BLaER1 treated with 17β-estradiol and CSF1 and Interleukin-3, amounts not matched to agents 10 nM and 100 nM (cell line): ENCODE data around the gene NEO1.
"Not testable (repeated sequence)": the region's sequence is repeated elsewhere in the genome, so short reads cannot be mapped to it uniquely, and the experiment has no call there.

Source experiments
- H3K27ac ChIP-seq, 11 experiments: shearing (Covaris generic); formaldehyde crosslinking; 2 replicates each; pipeline ENCODE4 v1.8.1; 2022
- H3K27me3 ChIP-seq, 11 experiments: shearing (Covaris generic); formaldehyde crosslinking; 2 replicates each; pipeline ENCODE4 v1.8.1; 2022
- H3K36me3 ChIP-seq, 11 experiments: shearing (Covaris generic); formaldehyde crosslinking; 2 replicates each; pipeline ENCODE4 v1.8.1; 2022
- H3K4me1 ChIP-seq, 10 experiments: shearing (Covaris generic); formaldehyde crosslinking; 2 replicates each; pipeline ENCODE4 v1.8.1; 2022
- H3K4me2 ChIP-seq, 11 experiments: shearing (Covaris generic); formaldehyde crosslinking; 2 replicates each; pipeline ENCODE4 v1.8.1; 2022
- H3K4me3 ChIP-seq, 10 experiments: shearing (Covaris generic); formaldehyde crosslinking; 2 replicates each; pipeline ENCODE4 v1.8.1; 2022
- H3K9ac ChIP-seq, 11 experiments: shearing (Covaris generic); formaldehyde crosslinking; 2 replicates each; pipeline ENCODE4 v1.8.1; 2022
- H3K9me3 ChIP-seq, 11 experiments: shearing (Covaris generic); formaldehyde crosslinking; replicated peaks in 1 of 11; 2 replicates each; pipeline ENCODE4 v1.8.1; 2022
- H4K20me1 ChIP-seq, 11 experiments: shearing (Covaris generic); formaldehyde crosslinking; 2 replicates each; pipeline ENCODE4 v1.8.1; 2022
- Cebpa-rat ChIP-seq, 11 experiments: shearing (Covaris generic); IDR thresholded peaks; 2 replicates each; pipeline ENCODE4 v1.8.1; 2022

NEO1 gene

DNA sequence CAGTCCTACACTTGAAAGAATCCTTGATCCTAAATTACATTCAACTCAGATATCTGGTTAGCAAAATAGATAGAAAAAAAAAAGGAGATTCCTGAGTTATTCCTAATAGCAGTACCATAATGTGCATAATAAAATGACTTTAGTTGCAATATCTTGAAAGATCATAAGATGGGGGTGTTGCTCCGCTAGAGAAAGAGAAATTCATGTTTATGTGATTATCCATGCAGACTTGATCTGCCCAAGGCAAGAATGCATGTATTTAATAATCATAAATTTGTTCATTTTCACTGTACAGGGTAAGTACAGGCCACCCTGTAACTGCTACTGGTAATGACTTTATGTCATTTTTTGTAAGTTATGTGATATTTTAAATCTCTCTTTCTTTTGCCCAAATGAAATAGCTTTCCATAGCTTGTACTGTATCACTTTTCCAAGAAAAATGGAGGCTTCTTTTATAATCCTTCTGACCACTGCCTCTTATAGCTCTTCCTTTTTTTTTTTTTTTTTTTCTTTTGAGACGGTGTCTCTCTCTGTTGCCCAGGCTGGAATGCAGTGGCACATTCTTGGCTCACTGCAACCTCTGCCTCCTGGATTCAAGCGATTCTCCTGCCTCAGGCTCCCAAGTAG, 231.9 kb downstream of the NEO1 start:
- peaks cover 10 to 41% (median 24%) of the 10 kb centered on the region in 10 experiments for H3K4me1 ChIP-seq
- TF ChIP-seq Cebpa-rat (IDR thresholded peaks at IDR 0.05) = no peak
- H3K9me3 ChIP-seq = no peaks in the 10 kb centered on the region
- H3K4me2 ChIP-seq = no peak overlapping the region
- H3K9ac ChIP-seq = no peak overlapping the region
- no peak overlapping the region for H3K4me3 ChIP-seq
- no peaks in the 10 kb centered on the region for H4K20me1 ChIP-seq
- no peaks in the 10 kb centered on the region for H3K27me3 ChIP-seq
- peaks cover under 1 to 27% (median 17%) of the 10 kb centered on the region in 11 experiments; a peak in 12 of 22 replicates for H3K36me3 ChIP-seq
- H3K27ac ChIP-seq = no peak overlapping the region

DNA sequence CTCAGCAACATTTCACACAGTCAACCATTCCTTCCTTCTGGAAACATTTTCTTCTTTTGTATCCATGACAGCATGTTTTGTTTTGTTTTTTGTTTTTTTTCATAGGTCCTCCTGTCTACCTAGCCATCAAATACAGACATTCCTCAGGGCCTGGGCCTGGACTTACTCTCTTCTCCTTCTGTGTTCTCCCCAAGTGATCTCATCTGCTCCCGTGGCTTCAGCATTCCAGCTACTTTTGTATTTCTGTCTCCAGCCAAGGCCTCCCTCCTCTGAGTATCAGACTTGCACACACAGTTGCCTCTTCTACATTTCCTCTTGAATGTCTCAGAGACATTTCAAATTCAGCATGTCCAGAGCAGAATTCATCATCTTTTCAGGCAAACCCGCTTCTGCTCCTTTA, 234.0 kb downstream of the NEO1 start:
- Histone ChIP-seq H3K4me3 (no peak overlapping the region), H3K27ac (peak overlapping the region in 8 of 11 experiments; percentile 10 to 79 (median 56); a peak in 16 of 22 replicates), H4K20me1 (no peaks in the 10 kb centered on the region), H3K36me3 (peaks cover 7 to 41% (median 30%) of the 10 kb centered on the region in 11 experiments; a peak in 15 of 22 replicates), H3K9me3 (no peaks in the 10 kb centered on the region), H3K27me3 (no peaks in the 10 kb centered on the region), H3K9ac (peak overlapping the region in 4 of 11 experiments; percentile 5 to 61 (median 32); a peak in 6 of 22 replicates), H3K4me2 (peak overlapping the region in 7 of 11 experiments; percentile 49 to 72 (median 60); a peak in 14 of 22 replicates), H3K4me1 (peaks cover 10 to 43% (median 24%) of the 10 kb centered on the region in 10 experiments)
- no peak for TF ChIP-seq Cebpa-rat (IDR thresholded peaks at IDR 0.05)

DNA sequence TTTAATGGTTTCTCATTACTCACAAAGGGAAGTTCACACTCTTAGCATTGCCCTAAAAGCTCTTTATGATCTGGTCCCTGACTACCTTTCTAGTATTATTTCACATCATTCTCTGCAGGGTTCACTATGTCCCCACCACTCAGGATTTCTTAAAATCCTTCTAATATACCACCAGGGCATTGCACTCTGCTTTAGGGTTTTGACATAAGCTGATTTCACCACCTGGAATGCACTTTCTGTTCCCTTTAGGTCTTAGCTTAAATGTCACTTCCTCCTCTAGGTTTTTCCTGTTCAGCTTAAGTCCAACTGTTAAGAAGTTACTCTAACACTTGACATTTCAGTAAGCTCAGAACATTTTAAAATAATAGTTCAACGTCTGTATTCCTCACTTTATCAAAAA, 234.8 kb downstream of the NEO1 start:
- Histone ChIP-seq H3K4me1 (peaks cover 10 to 43% (median 24%) of the 10 kb centered on the region in 10 experiments), H3K4me3 (no peak overlapping the region), H3K27me3 (no peaks in the 10 kb centered on the region), H4K20me1 (no peaks in the 10 kb centered on the region), H3K4me2 (peak overlapping the region; percentile 14 to 72 (median 51); a peak in 21 of 22 replicates), H3K27ac (peak overlapping the region in 8 of 11 experiments; percentile 41 to 79 (median 56); a peak in 15 of 22 replicates), H3K9ac (peak overlapping the region in 4 of 11 experiments; percentile 40 to 61 (median 48); a peak in 7 of 22 replicates), H3K9me3 (no peaks in the 10 kb centered on the region), H3K36me3 (peaks cover 7 to 42% (median 30%) of the 10 kb centered on the region in 11 experiments; a peak in 15 of 22 replicates)
- peak in 1 of 11 experiments; percentile 60; a peak in 1 of 22 replicates for TF ChIP-seq Cebpa-rat (IDR thresholded peaks at IDR 0.05)

DNA sequence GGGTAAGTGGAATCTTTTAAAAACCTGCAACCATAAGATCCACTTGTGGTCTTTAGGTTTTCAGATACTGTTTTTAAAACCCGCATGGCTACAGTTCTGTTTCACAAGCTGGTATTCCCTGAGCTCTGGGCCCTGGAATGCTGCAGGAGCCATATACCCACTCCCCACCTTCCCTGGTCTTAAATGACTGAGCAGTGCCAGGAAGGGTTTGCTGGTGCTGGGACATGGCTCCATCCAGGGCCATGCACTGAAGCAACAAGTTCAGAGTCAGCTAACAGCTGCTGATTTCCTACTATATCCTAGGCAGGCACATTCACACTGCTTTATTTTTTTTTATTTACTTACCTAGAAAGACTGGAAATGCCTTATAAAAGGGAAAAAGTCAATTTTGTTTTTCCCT, 239.2 kb downstream of the NEO1 start:
- no peak for TF ChIP-seq Cebpa-rat (IDR thresholded peaks at IDR 0.05)
- Histone ChIP-seq H3K27ac (no peak overlapping the region), H3K9me3 (no peaks in the 10 kb centered on the region), H3K4me1 (peaks cover 10 to 43% (median 15%) of the 10 kb centered on the region in 10 experiments), H3K36me3 (peaks cover 0 to 36% (median 26%) of the 10 kb centered on the region in 11 experiments; a peak in 12 of 22 replicates), H3K27me3 (no peaks in the 10 kb centered on the region), H4K20me1 (no peaks in the 10 kb centered on the region), H3K9ac (no peak overlapping the region), H3K4me3 (no peak overlapping the region), H3K4me2 (no peak overlapping the region)

DNA sequence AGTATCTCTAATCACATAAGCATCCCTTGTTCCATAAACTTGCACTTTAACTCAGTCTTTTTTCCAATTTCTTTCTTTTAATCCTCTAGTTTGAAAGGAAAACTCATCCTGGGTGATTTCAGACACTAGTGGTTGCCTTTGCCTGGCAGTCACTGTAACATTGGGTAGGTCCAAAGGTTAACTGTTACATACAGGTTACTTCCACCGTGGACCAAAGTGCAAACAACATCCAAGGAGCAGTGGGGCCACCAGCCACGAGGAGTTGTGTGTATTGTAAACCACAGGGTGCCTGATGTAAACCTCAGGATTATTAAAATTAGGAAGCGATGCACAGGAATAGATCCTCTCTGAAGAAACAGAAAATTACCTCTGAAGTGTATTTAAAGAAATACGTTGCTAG, 241.5 kb downstream of the NEO1 start:
- Histone ChIP-seq H4K20me1 (no peaks in the 10 kb centered on the region), H3K9me3 (no peaks in the 10 kb centered on the region), H3K4me3 (no peak overlapping the region), H3K4me2 (no peak overlapping the region), H3K27me3 (no peaks in the 10 kb centered on the region), H3K4me1 (peaks cover 0 to 25% (median 4%) of the 10 kb centered on the region in 10 experiments; a peak in 11 of 20 replicates), H3K36me3 (peaks cover 0 to 42% (median 22%) of the 10 kb centered on the region in 11 experiments; a peak in 12 of 22 replicates), H3K9ac (no peak overlapping the region), H3K27ac (no peak overlapping the region)
- TF ChIP-seq Cebpa-rat (IDR thresholded peaks at IDR 0.05) = no peak

DNA sequence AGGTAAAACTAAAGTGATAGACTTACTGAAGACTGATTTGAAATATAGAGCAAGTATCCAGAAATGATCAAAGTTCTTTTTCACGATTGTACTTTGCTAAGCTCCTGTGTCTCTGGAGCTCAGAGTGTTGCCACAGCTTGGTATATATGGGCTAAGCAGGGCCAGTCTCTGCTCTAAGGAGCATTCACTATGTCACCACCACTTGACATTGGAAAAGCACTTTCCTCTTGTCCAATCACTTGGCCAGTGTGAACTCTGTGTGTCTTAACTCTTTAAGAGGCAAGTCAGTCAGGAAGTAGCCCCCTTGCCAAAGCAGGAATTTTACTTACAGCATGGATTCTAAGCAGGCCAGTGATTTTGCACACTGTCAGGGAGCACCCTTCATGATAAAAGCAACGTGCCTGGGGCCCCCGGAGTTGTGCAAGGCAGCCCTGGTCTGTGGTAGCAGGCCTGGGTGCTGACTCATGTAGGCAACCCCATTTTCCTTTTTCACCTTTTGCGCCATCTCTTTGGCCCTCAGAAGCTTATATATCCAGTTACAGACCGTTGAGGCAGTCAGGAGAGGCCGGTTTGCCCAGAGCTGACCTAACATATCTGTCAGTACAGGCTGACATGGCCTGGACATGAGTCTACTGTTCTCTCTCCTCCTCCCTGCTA, 243.5 kb downstream of the NEO1 start:
- Histone ChIP-seq H3K4me1 (peaks cover 0 to 20% (median 4%) of the 10 kb centered on the region in 10 experiments; a peak in 9 of 20 replicates), H3K9ac (no peak overlapping the region), H4K20me1 (no peaks in the 10 kb centered on the region), H3K4me2 (peak overlapping the region in 5 of 11 experiments; percentile 30 to 47 (median 43); a peak in 9 of 22 replicates), H3K36me3 (peaks cover 0 to 32% (median 5%) of the 10 kb centered on the region in 11 experiments; a peak in 10 of 22 replicates), H3K27me3 (no peaks in the 10 kb centered on the region), H3K27ac (peak overlapping the region in 3 of 11 experiments; percentile 31 to 42 (median 31); a peak in 5 of 22 replicates), H3K4me3 (no peak overlapping the region), H3K9me3 (no peaks in the 10 kb centered on the region)
- no peak for TF ChIP-seq Cebpa-rat (IDR thresholded peaks at IDR 0.05)

DNA sequence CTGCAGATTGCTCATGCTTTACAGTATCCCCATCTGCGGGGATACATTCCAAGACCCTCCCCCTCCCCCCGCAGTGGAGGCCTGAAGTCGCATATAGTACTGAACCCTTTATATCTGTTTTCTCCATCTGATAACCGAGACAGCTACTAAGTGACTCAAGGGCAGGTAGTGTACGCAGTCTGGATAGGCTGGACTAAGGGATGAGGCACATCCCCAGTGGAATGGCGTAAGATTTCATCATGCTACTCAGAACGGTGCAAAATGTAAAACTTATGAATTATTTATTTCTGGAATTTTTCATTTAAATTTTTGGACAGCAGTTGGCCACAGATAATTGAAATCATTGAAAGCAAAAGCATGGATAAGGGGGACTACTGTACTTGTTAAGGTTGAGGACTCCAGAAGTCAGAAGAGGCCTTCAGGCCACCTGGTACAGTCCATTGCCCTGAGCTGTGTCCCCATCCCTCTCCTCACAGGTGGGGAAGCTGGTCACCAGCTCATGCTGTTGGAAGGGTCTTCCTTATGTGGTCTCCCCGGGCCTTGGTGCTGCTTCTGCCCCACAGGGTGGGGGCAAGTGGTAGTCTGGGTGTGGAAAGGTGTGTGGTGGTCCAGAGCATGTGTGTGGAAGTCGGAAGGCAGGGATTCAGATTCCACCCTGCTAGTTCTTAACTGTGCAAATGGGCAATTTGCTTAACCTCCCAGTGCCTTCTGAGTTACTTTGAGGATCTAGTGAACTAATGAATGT, 244.5 kb downstream of the NEO1 start:
- H3K4me1 ChIP-seq = peaks cover under 1 to 22% (median 6%) of the 10 kb centered on the region in 10 experiments; a peak in 18 of 20 replicates
- no peaks in the 10 kb centered on the region for H3K9me3 ChIP-seq
- H3K9ac ChIP-seq = no peak overlapping the region
- peaks cover 0 to 39% (median 5%) of the 10 kb centered on the region in 11 experiments; a peak in 10 of 22 replicates for H3K36me3 ChIP-seq
- peak overlapping the region in 2 of 11 experiments; percentile 31 to 42; a peak in 2 of 22 replicates for H3K27ac ChIP-seq
- no peaks in the 10 kb centered on the region for H3K27me3 ChIP-seq
- no peaks in the 10 kb centered on the region for H4K20me1 ChIP-seq
- no peak overlapping the region for H3K4me3 ChIP-seq
- no peak for TF ChIP-seq Cebpa-rat (IDR thresholded peaks at IDR 0.05)
- no peak overlapping the region for H3K4me2 ChIP-seq

DNA sequence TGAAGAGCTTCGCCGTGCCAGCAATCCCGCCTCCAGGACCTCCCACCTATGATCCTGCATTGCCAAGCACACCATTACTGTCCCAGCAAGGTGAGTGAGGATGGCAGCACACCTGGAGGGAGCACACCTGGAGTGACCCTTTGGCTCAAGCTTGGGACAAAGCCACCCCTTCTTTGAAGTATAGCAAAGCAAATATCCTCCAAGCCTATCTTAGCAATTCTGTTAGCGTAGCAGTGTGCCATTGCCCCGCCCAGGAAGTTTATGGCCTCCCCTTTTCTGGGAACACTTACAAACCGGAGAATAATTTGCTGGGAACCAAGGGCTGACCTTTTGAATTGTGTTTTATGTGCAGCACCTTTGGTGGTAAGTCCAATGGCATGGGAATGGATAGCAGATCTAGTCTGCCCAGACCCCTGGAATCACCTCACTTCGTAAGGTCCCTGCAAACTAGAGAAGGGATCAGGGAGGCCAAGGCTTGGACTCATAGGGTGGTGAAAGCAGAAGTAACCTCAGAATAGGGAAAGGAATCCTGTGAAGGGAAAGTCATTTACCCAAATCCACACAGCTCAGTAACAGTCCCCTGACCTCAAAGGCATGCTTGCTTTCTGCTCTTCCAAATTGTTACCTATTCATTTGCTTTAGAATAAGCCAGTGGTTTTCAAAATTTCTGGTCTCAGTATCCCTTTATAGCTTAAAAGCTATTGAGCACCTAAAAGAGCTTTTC, 246.4 kb downstream of the NEO1 start:
- peaks cover 12 to 42% (median 23%) of the 10 kb centered on the region in 10 experiments for H3K4me1 ChIP-seq
- H3K9ac ChIP-seq = no peak overlapping the region
- H3K4me3 ChIP-seq = no peak overlapping the region
- H3K36me3 ChIP-seq = peaks cover 0 to 41% (median 9%) of the 10 kb centered on the region in 11 experiments; a peak in 10 of 22 replicates
- H3K27me3 ChIP-seq = no peaks in the 10 kb centered on the region
- no peaks in the 10 kb centered on the region for H3K9me3 ChIP-seq
- 0 out of 22 replicates have a peak overlapping the region, but pooled peaks of 2 of the 11 experiments have one; percentile 0 to 10 for H3K4me2 ChIP-seq
- H4K20me1 ChIP-seq = peaks cover 0 to 2% (median 0%) of the 10 kb centered on the region in 11 experiments; a peak in 1 of 22 replicates
- H3K27ac ChIP-seq = no peak overlapping the region
- no peak for TF ChIP-seq Cebpa-rat (IDR thresholded peaks at IDR 0.05)

DNA sequence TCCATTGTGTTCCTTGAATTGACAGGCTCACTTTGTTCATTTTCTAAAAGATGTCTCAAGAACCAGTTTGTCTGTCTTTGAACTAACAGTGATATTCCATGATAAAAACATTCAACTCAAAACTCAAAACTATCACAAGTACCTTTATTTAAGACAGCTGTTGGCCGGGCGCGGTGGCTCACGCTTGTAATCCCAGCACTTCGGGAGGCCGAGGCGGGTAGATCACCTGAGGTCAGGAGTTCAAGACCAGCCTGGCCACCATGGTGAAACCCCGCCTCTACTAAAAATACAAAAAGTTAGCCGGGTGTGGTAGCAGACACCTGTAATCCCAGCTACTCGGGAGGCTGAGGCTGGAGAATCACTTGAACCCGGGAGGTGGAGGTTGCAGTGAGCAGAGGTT, 248.0 kb downstream of the NEO1 start:
- peaks cover 0 to 41% (median 7%) of the 10 kb centered on the region in 11 experiments; a peak in 10 of 22 replicates for H3K36me3 ChIP-seq
- not testable (repeated sequence) for H3K9ac ChIP-seq, H4K20me1 ChIP-seq, H3K4me2 ChIP-seq, H3K27ac ChIP-seq, H3K9me3 ChIP-seq, H3K27me3 ChIP-seq, H3K4me3 ChIP-seq
- H3K4me1 ChIP-seq = peaks cover 27 to 56% (median 39%) of the 10 kb centered on the region in 10 experiments
